Measurements from ENCODE around the gene KLHL13. TPM values are rescaled to one million over a fixed set of nuclear protein-coding genes. Genes with fewer than 3 reads are reported as not detected.

The KLHL13 gene
- total and polyA plus RNA-seq, 4 donors: 2.3 to 6.8 (median 3.9) TPM

DNA sequence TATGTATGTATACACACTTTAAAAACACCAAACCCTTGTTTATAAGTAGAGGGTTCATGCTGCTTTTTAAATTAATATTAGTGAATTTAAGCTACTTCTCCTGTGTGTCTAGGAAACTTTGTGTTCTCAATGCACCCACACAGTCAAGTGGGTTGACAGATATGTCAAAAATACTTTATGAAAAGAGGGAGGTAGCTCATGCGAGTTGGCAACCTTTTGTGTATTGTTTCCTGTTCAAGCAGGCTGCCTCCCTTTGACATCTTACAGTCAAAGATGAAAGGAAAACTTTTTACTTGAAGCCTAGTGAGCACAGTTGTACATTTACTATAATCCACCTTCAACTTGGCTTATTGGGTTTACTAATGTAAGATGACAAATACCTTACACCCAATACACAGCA lies 218.4 kb downstream of the KLHL13 start:
- Histone ChIP-seq H3K4me3 (ENCODE audit: low read length in 2 of 2) (no peak overlapping the region), H3K36me3 (ENCODE audit: control insufficient read depth in 1 of 2, insufficient read depth in 2 of 2, low read length in 1 of 2) (no peaks in the 10 kb centered on the region), H3K4me1 (ENCODE audit: control insufficient read depth in 1 of 2, insufficient read depth in 2 of 2, low read length in 2 of 2) (no peaks in the 10 kb centered on the region), H3K27me3 (ENCODE audit: control insufficient read depth in 1 of 2, insufficient read depth in 2 of 2, low read length in 1 of 2) (no peaks in the 10 kb centered on the region), H3K9me3 (ENCODE audit: control insufficient read depth, low read length) (no peaks in the 10 kb centered on the region), H3K27ac (ENCODE audit: low read depth in 1 of 2, low read length in 2 of 2) (no peak overlapping the region)
- WGBS, 2 donors: 39 to 79% methylated on average over 1 of the region's 1 CpG
- ATAC-seq (ENCODE audit: low FRiP score) (no peak), DNase-seq (no peak)
- intact Hi-C loops (cut with DNase I): no loop called here

DNA sequence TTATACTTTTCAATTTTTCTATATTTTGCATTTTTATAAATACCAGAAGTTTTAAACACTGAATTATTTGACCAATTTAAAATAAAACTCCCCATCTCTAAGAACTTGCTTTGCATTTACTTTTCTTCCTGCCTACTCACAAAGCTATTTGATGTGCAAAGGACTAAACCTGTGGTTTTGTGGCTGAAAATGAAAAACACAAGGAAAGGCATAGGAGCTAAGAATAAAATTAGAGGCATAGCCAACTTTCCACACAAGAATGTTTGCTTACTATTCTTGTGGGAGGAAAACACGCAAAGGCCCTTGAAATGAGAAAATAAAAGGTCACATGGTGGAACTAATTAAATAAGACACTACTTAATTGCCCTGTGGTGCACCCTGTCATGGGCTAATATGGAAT lies 221.2 kb downstream of the KLHL13 start:
- WGBS, 2 donors: 7 to 14% methylated on average over 1 of the region's 1 CpG
- no peak for ATAC-seq (ENCODE audit: low FRiP score)

DNA sequence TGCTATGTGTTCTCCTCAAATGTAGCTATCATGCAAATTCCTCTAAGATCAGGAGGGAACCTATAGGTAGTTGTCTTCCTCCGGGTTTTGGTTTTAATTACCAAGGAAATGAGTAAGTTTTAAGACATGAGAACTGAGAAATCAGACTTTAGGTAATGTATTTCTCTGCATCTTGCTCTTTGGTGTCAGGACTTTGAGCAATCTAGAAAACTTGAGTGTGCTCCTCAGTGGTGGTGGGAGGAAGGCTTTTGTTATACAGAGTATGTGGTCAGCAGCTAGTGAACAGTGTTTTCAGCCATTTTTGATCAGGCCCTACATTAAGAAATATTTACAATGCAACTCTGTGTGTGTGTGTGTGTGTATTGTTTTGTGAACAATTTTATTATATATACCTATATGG lies 224.1 kb downstream of the KLHL13 start:
- DNase-seq (no peak), ATAC-seq (ENCODE audit: low FRiP score) (no peak)
- Histone ChIP-seq H3K36me3 (ENCODE audit: control insufficient read depth in 1 of 2, insufficient read depth in 2 of 2, low read length in 1 of 2) (no peaks in the 10 kb centered on the region), H3K9me3 (ENCODE audit: control insufficient read depth, low read length) (no peaks in the 10 kb centered on the region), H3K4me3 (ENCODE audit: low read length in 2 of 2) (no peak overlapping the region), H3K27me3 (ENCODE audit: control insufficient read depth in 1 of 2, insufficient read depth in 2 of 2, low read length in 1 of 2) (no peaks in the 10 kb centered on the region), H3K27ac (ENCODE audit: low read depth in 1 of 2, low read length in 2 of 2) (no peak overlapping the region), H3K4me1 (ENCODE audit: control insufficient read depth in 1 of 2, insufficient read depth in 2 of 2, low read length in 2 of 2) (no peaks in the 10 kb centered on the region)
- intact Hi-C loops (cut with DNase I): no loop called here
- 74 to 92% methylated on average over 1 of the region's 1 CpG for WGBS, 2 donors

More for the DNA sequence above, 221.2 kb downstream of the KLHL13 start:
- H3K36me3 ChIP-seq (ENCODE audit: control insufficient read depth in 1 of 2, insufficient read depth in 2 of 2, low read length in 1 of 2): no peaks in the 10 kb centered on the region
- H3K9me3 ChIP-seq (ENCODE audit: control insufficient read depth, low read length): no peaks in the 10 kb centered on the region
- no peak overlapping the region for H3K27ac ChIP-seq (ENCODE audit: low read depth in 1 of 2, low read length in 2 of 2)
- no peaks in the 10 kb centered on the region for H3K4me1 ChIP-seq (ENCODE audit: control insufficient read depth in 1 of 2, insufficient read depth in 2 of 2, low read length in 2 of 2)
- H3K27me3 ChIP-seq (ENCODE audit: control insufficient read depth in 1 of 2, insufficient read depth in 2 of 2, low read length in 1 of 2): no peaks in the 10 kb centered on the region
- no peak for DNase-seq
- H3K4me3 ChIP-seq (ENCODE audit: low read length in 2 of 2): no peak overlapping the region
- intact Hi-C loops (cut with DNase I): no loop called here

DNA sequence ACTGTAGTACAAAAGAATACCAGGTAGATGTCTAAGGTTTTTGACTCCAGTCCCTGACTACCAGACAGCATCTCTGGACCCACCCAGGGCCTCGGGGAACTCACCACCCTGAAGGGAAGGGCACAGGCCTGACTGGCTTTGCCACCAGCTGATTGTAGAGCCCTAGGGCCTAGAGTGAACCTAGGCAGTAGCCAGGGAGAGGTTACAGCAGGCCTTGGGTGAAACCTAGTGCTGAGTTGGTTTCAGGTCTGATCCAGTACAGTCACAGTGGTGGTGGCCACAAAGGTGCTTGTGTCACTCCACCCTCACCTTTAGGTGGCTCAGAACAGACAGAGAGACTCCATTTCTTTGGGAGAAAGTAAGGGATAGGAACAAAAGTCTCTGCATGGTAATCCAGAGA lies 244.8 kb downstream of the KLHL13 start:
- no peaks in the 10 kb centered on the region for H3K36me3 ChIP-seq (ENCODE audit: control insufficient read depth in 1 of 2, insufficient read depth in 2 of 2, low read length in 1 of 2)
- no peak for ATAC-seq (ENCODE audit: low FRiP score)
- intact Hi-C loops (cut with DNase I): no loop called here
- H3K9me3 ChIP-seq (ENCODE audit: control insufficient read depth, low read length): no peaks in the 10 kb centered on the region
- H3K27ac ChIP-seq (ENCODE audit: low read depth in 1 of 2, low read length in 2 of 2): no peak overlapping the region
- WGBS, 2 donors: 53 to 71% methylated on average over 1 of the region's 1 CpG
- H3K4me3 ChIP-seq (ENCODE audit: low read length in 2 of 2): no peak overlapping the region
- no peaks in the 10 kb centered on the region for H3K4me1 ChIP-seq (ENCODE audit: control insufficient read depth in 1 of 2, insufficient read depth in 2 of 2, low read length in 2 of 2)
- no peak for DNase-seq
- no peaks in the 10 kb centered on the region for H3K27me3 ChIP-seq (ENCODE audit: control insufficient read depth in 1 of 2, insufficient read depth in 2 of 2, low read length in 1 of 2)

DNA sequence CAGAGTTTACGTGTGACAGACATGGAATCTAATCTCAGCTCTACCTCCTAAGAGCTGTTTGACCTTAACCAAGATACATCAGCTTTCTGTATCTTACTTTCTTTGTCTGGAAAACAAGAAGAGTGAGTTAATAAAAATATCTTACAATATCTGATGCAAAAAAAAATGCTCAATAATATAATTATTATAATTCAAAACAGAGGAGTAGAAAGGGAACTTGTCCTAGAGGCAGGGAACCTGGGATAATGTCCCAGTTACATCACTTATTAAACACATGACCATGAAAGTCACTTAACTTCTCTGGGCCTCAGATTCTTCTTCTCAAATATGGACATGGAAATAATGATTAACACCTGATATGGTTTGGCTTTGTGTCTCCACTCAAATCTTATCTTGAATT lies 256.1 kb downstream of the KLHL13 start:
- Histone ChIP-seq H3K27ac (ENCODE audit: low read depth in 1 of 2, low read length in 2 of 2) (no peak overlapping the region), H3K4me3 (ENCODE audit: low read length in 2 of 2) (no peak overlapping the region), H3K36me3 (ENCODE audit: control insufficient read depth in 1 of 2, insufficient read depth in 2 of 2, low read length in 1 of 2) (no peaks in the 10 kb centered on the region), H3K4me1 (ENCODE audit: control insufficient read depth in 1 of 2, insufficient read depth in 2 of 2, low read length in 2 of 2) (no peaks in the 10 kb centered on the region), H3K9me3 (ENCODE audit: control insufficient read depth, low read length) (no peaks in the 10 kb centered on the region), H3K27me3 (ENCODE audit: control insufficient read depth in 1 of 2, insufficient read depth in 2 of 2, low read length in 1 of 2) (no peaks in the 10 kb centered on the region)
- DNase-seq: no peak
- no peak for ATAC-seq (ENCODE audit: low FRiP score)
- WGBS, 2 donors: 71 to 94% methylated on average over 1 of the region's 1 CpG
- intact Hi-C loops (cut with DNase I): no loop called here

DNA sequence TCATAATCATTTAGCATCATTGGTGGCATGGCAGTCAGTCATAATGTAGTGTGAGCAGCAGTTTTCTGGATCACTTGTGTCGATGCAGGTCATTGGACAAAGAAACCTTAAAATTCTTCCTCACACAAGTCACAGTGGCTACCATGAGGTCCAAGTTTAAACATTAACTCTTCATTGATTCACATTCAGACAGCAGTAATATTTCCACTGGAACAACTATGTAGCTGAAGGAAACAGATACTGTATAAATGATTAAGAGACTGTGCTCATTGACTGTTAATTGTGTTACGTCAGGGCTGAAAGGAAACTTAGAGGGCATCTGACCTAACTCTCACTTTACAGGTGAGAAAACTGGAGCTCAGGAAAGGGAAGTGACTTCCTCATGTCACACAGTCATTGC lies 261.8 kb downstream of the KLHL13 start:
- 47 to 68% methylated on average over 2 of the region's 2 CpGs for WGBS, 2 donors
- Histone ChIP-seq H3K9me3 (ENCODE audit: control insufficient read depth, low read length) (no peaks in the 10 kb centered on the region), H3K27me3 (ENCODE audit: control insufficient read depth in 1 of 2, insufficient read depth in 2 of 2, low read length in 1 of 2) (no peaks in the 10 kb centered on the region), H3K4me3 (ENCODE audit: low read length in 2 of 2) (no peak overlapping the region), H3K4me1 (ENCODE audit: control insufficient read depth in 1 of 2, insufficient read depth in 2 of 2, low read length in 2 of 2) (no peaks in the 10 kb centered on the region), H3K27ac (ENCODE audit: low read depth in 1 of 2, low read length in 2 of 2) (no peak overlapping the region), H3K36me3 (ENCODE audit: control insufficient read depth in 1 of 2, insufficient read depth in 2 of 2, low read length in 1 of 2) (no peaks in the 10 kb centered on the region)
- DNase-seq (no peak), ATAC-seq (ENCODE audit: low FRiP score) (no peak)
- intact Hi-C loops (cut with DNase I): no loop called here

DNA sequence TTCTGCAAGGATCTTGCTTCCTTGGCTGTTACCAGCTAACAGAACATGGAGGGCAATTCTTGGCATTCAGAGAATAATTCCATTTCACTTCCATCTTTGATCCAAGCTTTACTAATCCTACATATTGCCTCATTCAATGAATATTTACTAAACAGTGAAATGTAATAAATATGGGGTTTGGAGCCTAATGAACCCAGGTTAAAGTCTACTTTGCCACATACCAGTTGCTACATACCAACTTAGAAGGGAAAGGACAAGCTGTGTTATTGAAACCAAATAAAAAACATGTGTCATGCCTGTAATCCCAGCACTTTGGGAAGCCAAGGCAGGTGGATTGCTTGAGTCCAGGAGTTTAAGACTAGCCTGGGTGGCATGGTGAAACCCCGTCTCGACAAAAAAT lies 265.6 kb downstream of the KLHL13 start:
- H3K36me3 ChIP-seq (ENCODE audit: control insufficient read depth in 1 of 2, insufficient read depth in 2 of 2, low read length in 1 of 2): no peaks in the 10 kb centered on the region
- ATAC-seq (ENCODE audit: low FRiP score) (no peak), DNase-seq (no peak)
- intact Hi-C loops (cut with DNase I): no loop called here
- H3K4me3 ChIP-seq (ENCODE audit: low read length in 2 of 2): no peak overlapping the region
- no peaks in the 10 kb centered on the region for H3K9me3 ChIP-seq (ENCODE audit: control insufficient read depth, low read length)
- no peaks in the 10 kb centered on the region for H3K4me1 ChIP-seq (ENCODE audit: control insufficient read depth in 1 of 2, insufficient read depth in 2 of 2, low read length in 2 of 2)
- no peak overlapping the region for H3K27ac ChIP-seq (ENCODE audit: low read depth in 1 of 2, low read length in 2 of 2)
- no peaks in the 10 kb centered on the region for H3K27me3 ChIP-seq (ENCODE audit: control insufficient read depth in 1 of 2, insufficient read depth in 2 of 2, low read length in 1 of 2)
- WGBS, 2 donors: 85 to 94% methylated on average over 2 of the region's 2 CpGs

Other genes starting within 250 kb of the KLHL13 start
- gene WDR44, start 229.3 kb upstream of the KLHL13 start, total RNA-seq: 10 to 100 TPM; 19.1 to 21.2 TPM
- gene WDR44, start 229.3 kb upstream of the KLHL13 start, polyA plus RNA-seq: 1 to 10 TPM; 8.4 to 9.2 TPM

Measured in aorta (tissue), 5 donors.